Measurements from ENCODE around the gene ARHGAP22.

Gene ARHGAP22

GRCh38 chr10:48418189-48418788 is 186.6 kb downstream of the ARHGAP22 start:
- no peak for DNase-seq (ENCODE audit: low spot score)

- no peak for DNase-seq (ENCODE audit: low spot score)
These were observed 187.5 kb downstream of the ARHGAP22 start for GRCh38 chr10:48417374-48417773.

- DNase-seq (ENCODE audit: low spot score) = no peak
These were observed 188.2 kb downstream of the ARHGAP22 start for GRCh38 chr10:48416584-48417232.

GRCh38 chr10:48414778-48415177 is 190.1 kb downstream of the ARHGAP22 start:
- DNase-seq (ENCODE audit: low spot score) = no peak

GRCh38 chr10:48414160-48414559 is 190.7 kb downstream of the ARHGAP22 start:
- no peak for DNase-seq (ENCODE audit: low spot score)

GRCh38 chr10:48412933-48413332 is 191.9 kb downstream of the ARHGAP22 start:
- DNase-seq (ENCODE audit: low spot score) = no peak

GRCh38 chr10:48412081-48412480 is 192.8 kb downstream of the ARHGAP22 start:
- DNase-seq (ENCODE audit: low spot score) = no peak

- no peak for DNase-seq (ENCODE audit: low spot score)
These were observed 193.4 kb downstream of the ARHGAP22 start for GRCh38 chr10:48411510-48411909.

GRCh38 chr10:48410503-48410902 is 194.4 kb downstream of the ARHGAP22 start:
- DNase-seq (ENCODE audit: low spot score) = no peak

- no peak for DNase-seq (ENCODE audit: low spot score)
These were observed 198.2 kb downstream of the ARHGAP22 start for GRCh38 chr10:48406658-48407057.

- no peak for DNase-seq (ENCODE audit: low spot score)
These were observed 198.7 kb downstream of the ARHGAP22 start for GRCh38 chr10:48406204-48406603.

GRCh38 chr10:48404646-48405045 is 200.2 kb downstream of the ARHGAP22 start:
- no peak for DNase-seq (ENCODE audit: low spot score)

GRCh38 chr10:48400850-48401220 is 204.0 kb downstream of the ARHGAP22 start:
- no peak for DNase-seq (ENCODE audit: low spot score)

GRCh38 chr10:48400129-48400849 is 204.6 kb downstream of the ARHGAP22 start:
- no peak for DNase-seq (ENCODE audit: low spot score)

GRCh38 chr10:48399551-48399950 is 205.3 kb downstream of the ARHGAP22 start:
- DNase-seq (ENCODE audit: low spot score) = no peak

GRCh38 chr10:48399056-48399541 is 205.8 kb downstream of the ARHGAP22 start:
- DNase-seq (ENCODE audit: low spot score) = no peak

GRCh38 chr10:48398261-48398660 is 206.6 kb downstream of the ARHGAP22 start:
- no peak for DNase-seq (ENCODE audit: low spot score)

Data from CD4-positive, alpha-beta T cell treated with Interleukin-15 for 4 hours (primary cell).